ENCODE measurements around the gene GALNTL6. TPM values are rescaled to one million over a fixed set of nuclear protein-coding genes. Genes with fewer than 3 reads are reported as not detected.

The GALNTL6 gene
- total and polyA plus RNA-seq, 2 donors (not counting 3 experiments of a cell fraction or from before 2014, with no cell fraction given) = not detected

GRCh38 chr4:172826861-172827260, 1013.7 kb downstream of the GALNTL6 start:
- dilution Hi-C loops (cut with MboI; ENCODE audit: extremely low pct_ligation_motif_present, low sequenced_read_pairs) = no loop called here
- POLR2A ChIA-PET = no interaction called here
- CTCF ChIA-PET = no interaction called here

More at GRCh38 chr4:172826861-172827260, 1013.7 kb downstream of the GALNTL6 start:
- Histone ChIP-seq H3K9me3 (replicated peaks; ENCODE audit: control insufficient read depth, insufficient read depth, low read length) (no peaks in the 10 kb centered on the region), H3K4me2 (ENCODE audit: insufficient read depth, low read length) (no peak overlapping the region), H3K27me3 (ENCODE audit: control insufficient read depth in 2 of 2, insufficient read depth in 2 of 2, low read length in 2 of 2) (no peaks in the 10 kb centered on the region), H3K79me2 (ENCODE audit: control insufficient read depth, insufficient read depth, low read length) (no peaks in the 10 kb centered on the region), H4K20me1 (replicated peaks; ENCODE audit: control insufficient read depth, extremely low read depth, insufficient read depth, low read length) (no peaks in the 10 kb centered on the region), H3K4me3 (replicated peaks in 1 of 3; ENCODE audit: insufficient read depth in 1 of 3, low read depth in 1 of 3, low read length in 3 of 3) (no peak overlapping the region), H3K27ac (ENCODE audit: insufficient read depth, low read depth, low read length) (no peak overlapping the region), H3K4me1 (ENCODE audit: control insufficient read depth, extremely low read depth, insufficient read depth, low read length) (no peaks in the 10 kb centered on the region), H3K9ac (replicated peaks; ENCODE audit: extremely low read depth, insufficient read depth, low read length) (no peak overlapping the region), H2AFZ (ENCODE audit: low read depth, low read length) (no peak overlapping the region), H3K36me3 (ENCODE audit: control insufficient read depth in 2 of 2, extremely low read depth in 1 of 2, insufficient read depth in 2 of 2, low read length in 2 of 2) (no peaks in the 10 kb centered on the region), H3K9me1 (replicated peaks; ENCODE audit: control insufficient read depth, extremely low read depth, insufficient read depth, low read length) (no peaks in the 10 kb centered on the region)
- no TSS peak for BruUV-seq (replicated peaks)
- TF ChIP-seq GATA2 (IDR thresholded peaks at IDR 0.05; ENCODE audit: insufficient read depth, insufficient read length, low read depth, low read length) = no peak
- no peak for TF ChIP-seq CTCF (IDR thresholded peaks at IDR 0.05; ENCODE audit: extremely low read depth in 1 of 2, insufficient read depth in 1 of 2, low read depth in 1 of 2, low read length in 2 of 2)
- no peak for TF ChIP-seq POLR2A (IDR thresholded peaks at IDR 0.05; ENCODE audit: low read depth, low read length)
- TF ChIP-seq JUN (IDR thresholded peaks at IDR 0.05; ENCODE audit: borderline replicate concordance, insufficient read depth, insufficient read length, low read depth) = no peak
- no peak for TF ChIP-seq FOS (IDR thresholded peaks at IDR 0.05; ENCODE audit: borderline replicate concordance, insufficient read depth, low read length)
- TF ChIP-seq POLR2AphosphoS5 (IDR thresholded peaks at IDR 0.05; ENCODE audit: insufficient read depth, low read depth, low read length) = no peak
- intact Hi-C loops (cut with micrococcal nuclease) = no loop called here
- DNase-seq (ENCODE audit: low read depth, low spot score) (no peak), FAIRE-seq (no peak)

All from endothelial cell of umbilical vein (primary cell).